HG02938 (cell line): ENCODE results near the gene PPARG.
"Not testable (repeated sequence)": the region's sequence is repeated elsewhere in the genome, so short reads cannot be mapped to it uniquely, and the experiment has no call there.

Source experiments
- ATAC-seq: cut with Tn5 transposase; IDR thresholded peaks from one replicate; pipeline ENCODE4 v1.9.1; 2021; ENCODE audit warnings: mild to moderate bottlenecking, moderate library complexity; ENCODE audit not compliant: unreplicated experiment

Gene PPARG

GRCh38 chr3:12476238-12476897 is 187.5 kb downstream of the PPARG start:
- no peak for ATAC-seq

- ATAC-seq = no peak
Measured at GRCh38 chr3:12477256-12477655, 188.4 kb downstream of the PPARG start.

GRCh38 chr3:12478326-12478725 is 189.5 kb downstream of the PPARG start:
- no peak for ATAC-seq

- not testable (repeated sequence) for ATAC-seq
Measured at GRCh38 chr3:12479198-12479597, 190.3 kb downstream of the PPARG start.

- ATAC-seq = no peak
Measured at GRCh38 chr3:12479919-12480427, 191.1 kb downstream of the PPARG start.

GRCh38 chr3:12483410-12483809 is 194.5 kb downstream of the PPARG start:
- no peak for ATAC-seq

- no peak for ATAC-seq
Measured at GRCh38 chr3:12483872-12484197, 195.0 kb downstream of the PPARG start.
